Measurements from ENCODE around the gene C6orf163. TPM values are rescaled to one million over a fixed set of nuclear protein-coding genes. Genes with fewer than 3 reads are reported as not detected.
"Not testable (repeated sequence)": the region's sequence is repeated elsewhere in the genome, so short reads cannot be mapped to it uniquely, and the experiment has no call there.

The C6orf163 gene
- total RNA-seq, 6 experiments from 2014 or later: 0.14 to 0.43 (median 0.40) TPM

- Mint-ChIP-seq H3K9me3 (no peaks in the 10 kb centered on the region), H3K4me3 (no peak overlapping the region), H3K27ac (no peak overlapping the region), H3K36me3 (ENCODE audit: low read depth) (no peaks in the 10 kb centered on the region), H3K27me3 (ENCODE audit: insufficient read depth) (peaks cover 9% of the 10 kb centered on the region), H3K4me1 (ENCODE audit: low read depth) (peaks cover 9% of the 10 kb centered on the region)
- DNase-seq: no peak
- TF ChIP-seq CTCF (IDR thresholded peaks at IDR 0.05): no peak
These were observed 25.2 kb upstream of the C6orf163 start for GRCh38 chr6:87319271-87319987.

GRCh38 chr6:87322304-87323212 lies 22.1 kb upstream of the C6orf163 start, which contains the start of gene SMIM8:
SMIM8 (plus strand) TSS chr6:87322588; CDS start chr6:87337032, 14,444 bp downstream.
- Mint-ChIP-seq H3K27ac (peak within 1 kb of the TSS; percentile 64), H3K36me3 (ENCODE audit: low read depth) (no peaks in the 10 kb centered on the region), H3K4me1 (ENCODE audit: low read depth) (peaks cover 9% of the 10 kb centered on the region), H3K4me3 (peak within 1 kb of the TSS; percentile 94), H3K9me3 (peaks cover 6% of the 10 kb centered on the region; the same call in 1 of the 2 replicates), H3K27me3 (ENCODE audit: insufficient read depth) (no peaks in the 10 kb centered on the region)
- peak; percentile 50 for DNase-seq
- peak; percentile 96 for TF ChIP-seq CTCF (IDR thresholded peaks at IDR 0.05)

DNA sequence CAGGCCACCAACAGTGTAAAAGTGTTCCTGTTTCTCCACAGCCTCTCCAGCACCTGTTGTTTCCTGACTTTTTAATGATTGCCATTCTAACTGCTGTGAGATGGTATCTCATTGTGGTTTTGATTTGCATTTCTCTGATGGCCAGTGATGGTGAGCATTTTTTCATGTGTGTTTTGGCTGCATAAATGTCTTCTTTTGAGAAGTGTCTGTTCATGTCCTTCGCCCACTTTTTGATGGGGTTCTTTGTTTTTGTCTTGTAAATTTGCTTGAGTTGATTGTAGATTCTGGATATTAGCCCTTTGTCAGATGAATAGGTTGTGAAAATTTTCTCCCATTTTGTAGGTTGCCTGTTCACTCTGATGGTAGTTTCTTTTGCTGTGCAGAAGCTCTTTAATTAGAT lies 20.7 kb upstream of the C6orf163 start:
- not testable (repeated sequence) for H3K27me3 Mint-ChIP-seq (ENCODE audit: insufficient read depth); H3K27ac Mint-ChIP-seq; H3K4me3 Mint-ChIP-seq; H3K4me1 Mint-ChIP-seq (ENCODE audit: low read depth); H3K36me3 Mint-ChIP-seq (ENCODE audit: low read depth); H3K9me3 Mint-ChIP-seq; DNase-seq

DNA sequence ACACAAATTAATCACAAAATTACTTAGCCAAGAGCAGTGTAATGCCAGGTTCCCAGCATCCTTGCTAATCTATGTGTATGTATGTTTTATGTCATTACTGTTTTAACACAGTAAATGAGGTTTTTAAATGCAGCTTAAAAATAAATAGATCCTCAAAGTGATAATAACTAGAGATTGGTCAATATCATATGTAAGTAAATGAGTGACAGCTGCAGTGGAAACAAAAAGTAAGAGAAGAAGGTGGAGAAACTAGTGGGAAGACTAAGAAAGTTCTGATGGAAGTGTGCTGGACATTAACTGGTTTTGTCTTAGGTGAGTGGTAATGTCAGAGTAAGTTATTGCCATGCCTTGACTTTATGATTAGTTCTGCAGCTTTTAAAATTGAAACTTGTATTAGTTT lies 13.7 kb upstream of the C6orf163 start:
- H3K27ac Mint-ChIP-seq: no peak overlapping the region
- peaks cover 18% of the 10 kb centered on the region for H3K4me1 Mint-ChIP-seq (ENCODE audit: low read depth)
- H3K36me3 Mint-ChIP-seq (ENCODE audit: low read depth): no peaks in the 10 kb centered on the region
- peaks cover 3% of the 10 kb centered on the region; the same call in 1 of the 2 replicates for H3K9me3 Mint-ChIP-seq
- DNase-seq: no peak
- TF ChIP-seq CTCF (IDR thresholded peaks at IDR 0.05): no peak
- no peak overlapping the region for H3K4me3 Mint-ChIP-seq
- H3K27me3 Mint-ChIP-seq (ENCODE audit: insufficient read depth): no peaks in the 10 kb centered on the region

DNA sequence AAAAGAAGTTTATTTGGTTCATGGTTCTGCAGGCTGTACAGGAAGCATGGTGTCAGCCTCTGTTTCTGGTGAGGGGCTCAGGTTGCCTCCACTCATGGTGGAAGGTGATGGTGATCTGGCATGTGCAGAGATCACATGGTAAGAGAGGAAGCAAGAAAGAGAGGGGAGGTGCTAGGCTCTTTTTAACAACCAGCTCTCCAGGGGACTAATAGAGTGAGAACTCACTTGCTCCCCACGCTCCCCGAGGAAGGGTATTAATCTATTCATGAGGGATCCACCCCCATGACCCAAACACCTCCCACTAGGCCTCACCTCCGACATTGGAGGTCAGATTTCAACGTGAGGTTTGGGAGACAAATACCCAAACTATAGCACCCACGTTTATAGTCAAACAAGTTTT lies 11.6 kb upstream of the C6orf163 start:
- no peaks in the 10 kb centered on the region for H3K9me3 Mint-ChIP-seq
- no peaks in the 10 kb centered on the region for H3K36me3 Mint-ChIP-seq (ENCODE audit: low read depth)
- no peaks in the 10 kb centered on the region for H3K27me3 Mint-ChIP-seq (ENCODE audit: insufficient read depth)
- H3K4me1 Mint-ChIP-seq (ENCODE audit: low read depth): peaks cover 18% of the 10 kb centered on the region
- H3K4me3 Mint-ChIP-seq: peak overlapping the region; percentile 43; the same call in 1 of the 2 replicates
- no peak for DNase-seq
- no peak for TF ChIP-seq CTCF (IDR thresholded peaks at IDR 0.05)
- H3K27ac Mint-ChIP-seq: peak overlapping the region; percentile 72; the same call in 1 of the 2 replicates

Measured in HFFc6 (cell line).